KMS-11 (cell line): ENCODE measurements around the gene SLAMF8.

ENCODE experiments used
- H2AFZ ChIP-seq: fragments of 200-600 bp; sonication (generic); 2 replicates; pipeline ENCODE4 v1.6.1; 2016; ENCODE audit warnings: antibody characterized with exemption, mixed run types, low read depth
- H3K27ac ChIP-seq: fragments of 200-600 bp; sonication (generic); 2 replicates; pipeline ENCODE4 v1.6.1; 2016; ENCODE audit warnings: mild to moderate bottlenecking, mixed run types
- H3K27me3 ChIP-seq: fragments of 200-600 bp; sonication (generic); 2 replicates; pipeline ENCODE4 v1.6.1; 2017; ENCODE audit warnings: mild to moderate bottlenecking, low read depth, mixed run types, moderate library complexity; ENCODE audit not compliant: insufficient read depth
- H3K36me3 ChIP-seq: fragments of 200-600 bp; sonication (generic); 2 replicates; pipeline ENCODE4 v1.6.1; 2017; ENCODE audit warnings: mild to moderate bottlenecking, mixed run types; ENCODE audit not compliant: insufficient read depth
- H3K4me1 ChIP-seq: fragments of 200-600 bp; sonication (generic); 2 replicates; pipeline ENCODE4 v1.6.1; 2016; ENCODE audit warnings: mild to moderate bottlenecking, low read depth, mixed run types; ENCODE audit not compliant: poor library complexity, severe bottlenecking
- H3K4me2 ChIP-seq: fragments of 200-600 bp; sonication (generic); 2 replicates; pipeline ENCODE4 v1.7.0; 2016; ENCODE audit warnings: mild to moderate bottlenecking, mixed run types
- H3K4me3 ChIP-seq: fragments of 200-600 bp; sonication (generic); IDR thresholded peaks from 2 replicates; pipeline ENCODE4 v1.6.1; 2017; ENCODE audit warnings: low read depth, low read length, mixed read lengths; ENCODE audit not compliant: insufficient read depth
- H3K79me2 ChIP-seq: fragments of 200-600 bp; sonication (generic); 2 replicates; pipeline ENCODE4 v1.6.1; 2016; ENCODE audit warnings: low read depth, mixed run types; ENCODE audit not compliant: insufficient read depth
- H3K9ac ChIP-seq: fragments of 200-600 bp; sonication (generic); 2 replicates; pipeline ENCODE4 v1.6.1; 2016; ENCODE audit warnings: mild to moderate bottlenecking, mixed run types
- H4K20me1 ChIP-seq: fragments of 200-600 bp; sonication (generic); 2 replicates; pipeline ENCODE4 v1.6.1; 2016; ENCODE audit warnings: mild to moderate bottlenecking, mixed run types; ENCODE audit not compliant: insufficient read depth
- CTCF ChIP-seq: fragments of 200-600 bp; sonication (generic); conservative IDR thresholded peaks from 2 replicates; pipeline ENCODE4 v1.6.1; 2017; ENCODE audit warnings: low read depth, mild to moderate bottlenecking, antibody characterized with exemption, low read length, moderate library complexity, mixed read lengths

The SLAMF8 gene

GRCh38 chr1:159821171-159821867 lies 5.4 kb upstream of the SLAMF8 start:
- no peaks in the 10 kb centered on the region for H3K27me3 ChIP-seq
- no peaks in the 10 kb centered on the region for H3K36me3 ChIP-seq
- no peak for TF ChIP-seq CTCF
- H3K4me3 ChIP-seq, result no peak overlapping the region
- H3K4me1 ChIP-seq, result peaks cover 2% of the 10 kb centered on the region
- no peak overlapping the region for H3K27ac ChIP-seq
- no peak overlapping the region for H3K4me2 ChIP-seq
- H3K9ac ChIP-seq, result no peak overlapping the region
- no peak overlapping the region for H2AFZ ChIP-seq
- no peaks in the 10 kb centered on the region for H3K79me2 ChIP-seq
- no peaks in the 10 kb centered on the region for H4K20me1 ChIP-seq

GRCh38 chr1:159823406-159823805 lies 3.3 kb upstream of the SLAMF8 start:
- Histone ChIP-seq H3K36me3 (no peaks in the 10 kb centered on the region), H2AFZ (no peak overlapping the region), H3K4me2 (no peak overlapping the region), H3K27me3 (no peaks in the 10 kb centered on the region), H3K4me1 (peaks cover 4% of the 10 kb centered on the region), H3K27ac (no peak overlapping the region), H3K4me3 (no peak overlapping the region), H4K20me1 (no peaks in the 10 kb centered on the region), H3K79me2 (no peaks in the 10 kb centered on the region), H3K9ac (no peak overlapping the region)
- TF ChIP-seq CTCF, result no peak

GRCh38 chr1:159825564-159825963 lies 1.1 kb upstream of the SLAMF8 start:
- H3K27me3 ChIP-seq, result no peaks in the 10 kb centered on the region
- no peaks in the 10 kb centered on the region for H3K79me2 ChIP-seq
- H3K36me3 ChIP-seq, result no peaks in the 10 kb centered on the region
- H4K20me1 ChIP-seq, result no peaks in the 10 kb centered on the region
- no peak overlapping the region for H2AFZ ChIP-seq
- no peak overlapping the region for H3K27ac ChIP-seq
- no peak overlapping the region for H3K4me3 ChIP-seq
- TF ChIP-seq CTCF, result no peak
- H3K4me2 ChIP-seq, result no peak overlapping the region
- peaks cover 4% of the 10 kb centered on the region for H3K4me1 ChIP-seq
- H3K9ac ChIP-seq, result no peak overlapping the region

- Histone ChIP-seq H3K27me3 (no peaks in the 10 kb centered on the region), H3K27ac (no peak overlapping the region), H3K4me1 (peaks cover 4% of the 10 kb centered on the region), H3K4me3 (no peak overlapping the region), H2AFZ (no peak overlapping the region), H3K9ac (no peak overlapping the region), H3K4me2 (no peak overlapping the region), H3K36me3 (no peaks in the 10 kb centered on the region), H4K20me1 (no peaks in the 10 kb centered on the region), H3K79me2 (no peaks in the 10 kb centered on the region)
- TF ChIP-seq CTCF, result no peak
Observed at GRCh38 chr1:159827102-159827490, 423 bp downstream of the SLAMF8 start.
